Lower leg skin (tissue), 3 donors: ENCODE measurements around the gene STARD7.

Experiments
- POLR2A ChIP-seq, 2 donors: fragments of 450-650 bp; IDR thresholded peaks; one replicate each; pipeline ENCODE4 v1.6.1; 2016 to 2017; ENCODE audit warnings: antibody characterized with exemption in 2 of 2, mild to moderate bottlenecking in 1 of 2, moderate library complexity in 1 of 2
- TF ChIP-seq, protein P1 (sequence below), 3 donors: fragments of 450-650 bp; IDR thresholded peaks; one replicate each; pipeline ENCODE4 v1.5.1; 2016; ENCODE audit warnings: antibody characterized with exemption in 3 of 3, mild to moderate bottlenecking in 3 of 3, moderate library complexity in 2 of 3

GRCh38 chr2:96247009-96247408 lies 38.4 kb upstream of the STARD7 start:
- TF ChIP-seq, protein P1, sequence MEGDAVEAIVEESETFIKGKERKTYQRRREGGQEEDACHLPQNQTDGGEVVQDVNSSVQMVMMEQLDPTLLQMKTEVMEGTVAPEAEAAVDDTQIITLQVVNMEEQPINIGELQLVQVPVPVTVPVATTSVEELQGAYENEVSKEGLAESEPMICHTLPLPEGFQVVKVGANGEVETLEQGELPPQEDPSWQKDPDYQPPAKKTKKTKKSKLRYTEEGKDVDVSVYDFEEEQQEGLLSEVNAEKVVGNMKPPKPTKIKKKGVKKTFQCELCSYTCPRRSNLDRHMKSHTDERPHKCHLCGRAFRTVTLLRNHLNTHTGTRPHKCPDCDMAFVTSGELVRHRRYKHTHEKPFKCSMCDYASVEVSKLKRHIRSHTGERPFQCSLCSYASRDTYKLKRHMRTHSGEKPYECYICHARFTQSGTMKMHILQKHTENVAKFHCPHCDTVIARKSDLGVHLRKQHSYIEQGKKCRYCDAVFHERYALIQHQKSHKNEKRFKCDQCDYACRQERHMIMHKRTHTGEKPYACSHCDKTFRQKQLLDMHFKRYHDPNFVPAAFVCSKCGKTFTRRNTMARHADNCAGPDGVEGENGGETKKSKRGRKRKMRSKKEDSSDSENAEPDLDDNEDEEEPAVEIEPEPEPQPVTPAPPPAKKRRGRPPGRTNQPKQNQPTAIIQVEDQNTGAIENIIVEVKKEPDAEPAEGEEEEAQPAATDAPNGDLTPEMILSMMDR (IDR thresholded peaks at IDR 0.05), result no peak
- no peak for TF ChIP-seq POLR2A (IDR thresholded peaks at IDR 0.05)
